ENCODE measurements around the gene EP300. TPM values are rescaled to one million over a fixed set of nuclear protein-coding genes. Genes with fewer than 3 reads are reported as not detected.

Gene EP300
- total and polyA plus RNA-seq, 10 donors = 3.9 to 196 (median 113) TPM

DNA sequence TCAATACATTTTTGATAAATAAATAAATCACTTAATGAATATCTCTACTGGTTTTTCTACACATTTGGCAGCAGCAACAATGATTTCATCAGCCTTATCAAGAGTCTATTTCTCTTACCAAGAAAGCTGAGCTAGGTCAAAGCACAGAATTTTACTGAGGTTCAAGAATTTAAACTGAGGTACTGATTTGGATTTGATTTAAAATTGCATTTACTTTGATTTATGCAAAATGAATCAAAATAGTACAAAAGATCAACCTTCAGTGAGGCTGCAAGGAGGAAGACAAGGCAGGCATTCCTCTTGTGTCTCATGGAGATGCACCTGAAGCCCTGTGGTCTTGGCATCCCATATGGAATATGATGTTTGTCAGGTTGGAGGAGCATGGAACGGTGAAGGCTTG, 15.5 kb upstream of the EP300 start:
- no peak for DNase-seq
- TF ChIP-seq POLR2AphosphoS5 (IDR thresholded peaks at IDR 0.05) (no peak), CTCF (IDR thresholded peaks at IDR 0.05 in 8 of 11, conservative IDR thresholded peaks at IDR 0.05 in 3 of 11) (no peak), POLR2A (IDR thresholded peaks at IDR 0.05) (no peak)
- no peak overlapping the region for H3K27ac ChIP-seq
- no peaks in the 10 kb centered on the region for H3K9me3 ChIP-seq
- WGBS, 5 donors = 72 to 91% (median 88%) methylated on average over 1 of the region's 1 CpG
- H3K4me3 ChIP-seq = no peak overlapping the region
- peaks cover 0 to 17% (median 0%) of the 10 kb centered on the region in 6 donors for H3K4me1 ChIP-seq
- no peaks in the 10 kb centered on the region for H3K36me3 ChIP-seq
- H3K27me3 ChIP-seq (replicated peaks in 1 of 7) = no peaks in the 10 kb centered on the region
- intact Hi-C loops (cut with DNase I; ENCODE audit: low total_unique reads) = no loop called here

- no peak for DNase-seq
- H3K4me1 ChIP-seq = peaks cover 0 to 17% (median 0%) of the 10 kb centered on the region in 6 donors
- intact Hi-C loops (cut with DNase I; ENCODE audit: low total_unique reads) = no loop called here
- 38 to 69% (median 58%) methylated on average over 1 of the region's 1 CpG for WGBS, 5 donors
- no peaks in the 10 kb centered on the region for H3K36me3 ChIP-seq
- H3K9me3 ChIP-seq = no peaks in the 10 kb centered on the region
- H3K4me3 ChIP-seq = no peak overlapping the region
- TF ChIP-seq CTCF (IDR thresholded peaks at IDR 0.05 in 8 of 11, conservative IDR thresholded peaks at IDR 0.05 in 3 of 11) (no peak), POLR2A (IDR thresholded peaks at IDR 0.05) (no peak), POLR2AphosphoS5 (IDR thresholded peaks at IDR 0.05) (no peak)
- H3K27me3 ChIP-seq (replicated peaks in 1 of 7) = no peaks in the 10 kb centered on the region
- H3K27ac ChIP-seq = no peak overlapping the region
Observed at GRCh38 chr22:41078931-41079330, 13.5 kb upstream of the EP300 start.

DNA sequence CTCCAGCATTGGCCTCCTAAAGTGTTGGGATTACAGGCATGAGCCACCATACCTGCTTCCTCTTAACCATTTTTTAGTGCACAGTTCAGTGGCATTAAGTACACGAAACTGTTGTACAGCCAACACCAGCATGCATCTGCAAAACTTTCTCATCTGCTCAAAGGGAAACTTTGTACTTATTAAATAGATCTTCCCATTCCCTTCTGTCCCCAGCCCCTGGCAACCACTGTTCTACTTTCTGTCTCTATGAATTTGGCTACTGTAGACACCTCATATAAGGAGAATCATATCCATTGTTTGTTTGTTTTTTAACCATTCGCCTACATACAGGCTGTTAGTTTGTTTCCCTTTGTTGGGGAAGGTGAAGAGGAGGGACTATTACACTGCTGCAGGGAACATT, 6.5 kb upstream of the EP300 start:
- WGBS, 5 donors = 76 to 91% (median 82%) methylated on average over 2 of the region's 2 CpGs
- DNase-seq = no peak

More for the DNA sequence above, 6.5 kb upstream of the EP300 start:
- H3K9me3 ChIP-seq = no peaks in the 10 kb centered on the region
- peaks cover 5 to 12% (median 6%) of the 10 kb centered on the region in 6 donors for H3K4me1 ChIP-seq
- TF ChIP-seq CTCF (IDR thresholded peaks at IDR 0.05 in 8 of 11, conservative IDR thresholded peaks at IDR 0.05 in 3 of 11) (no peak), POLR2AphosphoS5 (IDR thresholded peaks at IDR 0.05) (no peak), POLR2A (IDR thresholded peaks at IDR 0.05) (no peak)
- no peak overlapping the region for H3K4me3 ChIP-seq
- H3K36me3 ChIP-seq = no peaks in the 10 kb centered on the region
- intact Hi-C loops (cut with DNase I; ENCODE audit: low total_unique reads) = no loop called here
- no peaks in the 10 kb centered on the region for H3K27me3 ChIP-seq (replicated peaks in 1 of 7)
- no peak overlapping the region for H3K27ac ChIP-seq

Data from spleen (tissue), 11 donors.